ENCODE data around the gene CDCA8. TPM values are rescaled to one million over a fixed set of nuclear protein-coding genes. Genes with fewer than 3 reads are reported as not detected.
A peak's percentile ranks its signal among the peaks of the same experiment; 100 is the strongest.

The CDCA8 gene
- total RNA-seq, 1 donor from 2014 or later = 13.5 TPM

- H3K36me3 Mint-ChIP-seq = no peaks in the 10 kb centered on the region
- H3K9me3 Mint-ChIP-seq = peaks cover 7% of the 10 kb centered on the region
- H3K27me3 Mint-ChIP-seq (ENCODE audit: low read depth) = peaks cover 57% of the 10 kb centered on the region
- no peak for TF ChIP-seq CTCF (IDR thresholded peaks at IDR 0.05; ENCODE audit: unreplicated experiment)
- DNase-seq (ENCODE audit: low spot score in 2 of 2, unreplicated experiment in 2 of 2) = no peak
- H3K27ac Mint-ChIP-seq = no peak overlapping the region
- no peaks in the 10 kb centered on the region for H3K4me1 Mint-ChIP-seq
- no peak overlapping the region for H3K4me3 Mint-ChIP-seq
These were observed 48.8 kb downstream of the CDCA8 start for GRCh38 chr1:37741130-37741529.

- no peaks in the 10 kb centered on the region for H3K4me1 Mint-ChIP-seq
- H3K4me3 Mint-ChIP-seq = no peak overlapping the region
- TF ChIP-seq CTCF (IDR thresholded peaks at IDR 0.05; ENCODE audit: unreplicated experiment) = no peak
- H3K27ac Mint-ChIP-seq = no peak overlapping the region
- H3K36me3 Mint-ChIP-seq = no peaks in the 10 kb centered on the region
- no peak for DNase-seq (ENCODE audit: low spot score in 2 of 2, unreplicated experiment in 2 of 2)
- peaks cover 58% of the 10 kb centered on the region for H3K27me3 Mint-ChIP-seq (ENCODE audit: low read depth)
- peaks cover 8% of the 10 kb centered on the region for H3K9me3 Mint-ChIP-seq
These were observed 49.3 kb downstream of the CDCA8 start for GRCh38 chr1:37741662-37742061.

- no peak for TF ChIP-seq CTCF (IDR thresholded peaks at IDR 0.05; ENCODE audit: unreplicated experiment)
- H3K4me3 Mint-ChIP-seq = no peak overlapping the region
These were observed 54.5 kb downstream of the CDCA8 start for GRCh38 chr1:37746806-37747205.

GRCh38 chr1:37748565-37748964 lies 56.2 kb downstream of the CDCA8 start:
- H3K4me3 Mint-ChIP-seq = no peak overlapping the region
- no peak for TF ChIP-seq CTCF (IDR thresholded peaks at IDR 0.05; ENCODE audit: unreplicated experiment)
- H3K27ac Mint-ChIP-seq = no peak overlapping the region
- H3K27me3 Mint-ChIP-seq (ENCODE audit: low read depth) = peaks cover 66% of the 10 kb centered on the region
- DNase-seq (ENCODE audit: low spot score in 2 of 2, unreplicated experiment in 2 of 2) = no peak
- no peaks in the 10 kb centered on the region for H3K36me3 Mint-ChIP-seq
- no peaks in the 10 kb centered on the region for H3K4me1 Mint-ChIP-seq
- peaks cover 5% of the 10 kb centered on the region for H3K9me3 Mint-ChIP-seq

More at GRCh38 chr1:37746806-37747205, 54.5 kb downstream of the CDCA8 start:
- H3K27ac Mint-ChIP-seq = no peak overlapping the region
- no peaks in the 10 kb centered on the region for H3K36me3 Mint-ChIP-seq
- H3K4me1 Mint-ChIP-seq = no peaks in the 10 kb centered on the region
- peaks cover 66% of the 10 kb centered on the region for H3K27me3 Mint-ChIP-seq (ENCODE audit: low read depth)
- no peak for DNase-seq (ENCODE audit: low spot score in 2 of 2, unreplicated experiment in 2 of 2)
- H3K9me3 Mint-ChIP-seq = peaks cover 5% of the 10 kb centered on the region

GRCh38 chr1:37752213-37752582 lies 59.9 kb downstream of the CDCA8 start:
- Mint-ChIP-seq H3K27ac (no peak overlapping the region), H3K4me1 (no peaks in the 10 kb centered on the region), H3K36me3 (no peaks in the 10 kb centered on the region), H3K27me3 (ENCODE audit: low read depth) (peaks cover 52% of the 10 kb centered on the region), H3K4me3 (peak overlapping the region; percentile 62), H3K9me3 (no peaks in the 10 kb centered on the region)
- no peak for DNase-seq (ENCODE audit: low spot score in 2 of 2, unreplicated experiment in 2 of 2)
- TF ChIP-seq CTCF (IDR thresholded peaks at IDR 0.05; ENCODE audit: unreplicated experiment) = no peak

Measured in mesothelial cell of epicardium (in vitro differentiated cells).